ENCODE results near the gene HAVCR1.

The HAVCR1 gene

DNA sequence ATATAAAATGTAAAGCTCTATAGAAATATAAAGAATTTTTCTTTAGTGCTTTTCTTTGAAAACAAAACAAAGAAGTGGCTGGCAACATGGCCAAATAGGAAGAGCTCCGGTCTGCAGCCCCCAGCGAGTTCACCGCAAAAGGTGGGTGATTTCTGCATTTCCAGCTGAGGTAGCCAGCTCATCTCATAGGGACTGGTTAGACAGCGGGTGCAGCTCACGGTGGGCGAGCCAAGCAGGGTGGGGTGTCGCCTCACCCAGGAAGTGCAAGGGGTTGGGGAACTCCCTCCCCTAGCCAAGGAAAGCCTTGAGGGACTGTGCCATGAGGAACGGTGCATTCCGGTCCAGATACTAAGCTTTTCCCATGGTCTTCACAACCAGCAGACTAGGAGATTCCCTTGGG lies 74.9 kb downstream of the HAVCR1 start:
- DNase-seq, result no peak

DNA sequence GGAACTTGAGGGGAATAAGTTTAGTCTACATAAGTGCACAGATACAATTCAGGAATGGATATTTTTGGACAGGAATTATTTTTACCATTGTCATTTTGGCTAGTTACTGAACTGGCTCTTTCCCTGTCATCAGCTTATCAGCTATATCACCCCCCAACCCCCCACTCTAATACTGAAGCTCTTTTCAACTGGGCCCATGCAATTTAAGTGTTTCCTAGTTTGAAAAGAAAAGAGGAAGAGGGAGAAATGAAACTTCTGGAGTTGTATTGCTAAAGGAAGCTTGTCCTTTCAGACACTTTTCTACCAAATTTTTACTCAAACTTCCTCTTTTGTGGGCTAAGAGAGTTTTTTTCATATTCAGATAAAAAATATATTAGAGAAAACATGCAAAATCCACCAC lies 77.4 kb downstream of the HAVCR1 start:
- no peak for DNase-seq
